ENCODE data around the gene PRIMA1.

The PRIMA1 gene

DNA sequence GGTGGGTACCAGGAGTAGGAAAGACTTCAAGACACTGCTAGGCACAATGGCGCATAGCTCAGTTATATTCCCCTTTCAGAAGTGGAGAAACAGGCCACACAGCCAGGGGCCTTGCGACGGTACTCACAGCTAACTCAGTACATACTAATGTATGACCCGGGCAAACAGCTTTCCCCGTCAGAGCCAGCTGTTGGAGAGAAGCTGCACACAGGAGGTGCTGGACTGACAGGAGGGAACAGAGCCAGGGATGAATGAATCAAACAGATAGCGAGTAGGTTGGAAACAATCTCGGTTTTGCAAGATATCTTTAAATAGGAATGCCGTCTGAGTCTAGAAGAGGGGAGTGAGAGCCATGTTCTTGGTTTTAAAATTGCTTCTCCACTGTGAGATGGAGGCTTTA, 45.5 kb downstream of the PRIMA1 start:
- no peak overlapping the region for H3K4ac ChIP-seq (ENCODE audit: low read depth in 1 of 2, low read length in 2 of 2)
- peaks cover 0 to 20% of the 10 kb centered on the region in 2 experiments for H3K27me3 ChIP-seq (ENCODE audit: control insufficient read depth in 1 of 2, insufficient read depth in 1 of 2, low read length in 2 of 2)
- no peak overlapping the region for H2BK5ac ChIP-seq (ENCODE audit: low read depth, low read length, poor library complexity, severe bottlenecking)
- H2BK12ac ChIP-seq (ENCODE audit: low read length in 2 of 2), result no peak overlapping the region
- no peak overlapping the region for H4K8ac ChIP-seq (ENCODE audit: low read length)
- H3K9ac ChIP-seq (ENCODE audit: low read length), result no peak overlapping the region
- 89% methylated on average over 8 of the region's 8 CpGs for WGBS
- no peak overlapping the region for H3K27ac ChIP-seq (ENCODE audit: low read length, poor library complexity, severe bottlenecking)
- no peaks in the 10 kb centered on the region for H3K36me3 ChIP-seq (ENCODE audit: control insufficient read depth in 1 of 2, insufficient read depth in 2 of 2, low read depth in 1 of 2, low read length in 2 of 2)
- no peaks in the 10 kb centered on the region for H3K9me3 ChIP-seq (ENCODE audit: control insufficient read depth, low read length)
- no peak overlapping the region for H2BK15ac ChIP-seq (ENCODE audit: low read depth, poor library complexity, severe bottlenecking)
- no peak overlapping the region for H2AK5ac ChIP-seq (ENCODE audit: low read length, severe bottlenecking)
- no peak overlapping the region for H3K14ac ChIP-seq (ENCODE audit: low read length in 2 of 2)
- no peaks in the 10 kb centered on the region for H3K4me1 ChIP-seq (ENCODE audit: control insufficient read depth, insufficient read depth, low read depth, low read length)
- H3K79me1 ChIP-seq (replicated peaks; ENCODE audit: low read length, poor library complexity, severe bottlenecking), result no peaks in the 10 kb centered on the region
- no peak overlapping the region for H2BK120ac ChIP-seq (ENCODE audit: low read depth, low read length)
- H3K4me3 ChIP-seq (ENCODE audit: insufficient read depth in 1 of 2, low read depth in 1 of 2, low read length in 2 of 2), result no peak overlapping the region
- no peak overlapping the region for H2AFZ ChIP-seq (ENCODE audit: low read depth, low read length)
- no peak overlapping the region for H3K23ac ChIP-seq (ENCODE audit: low read length in 2 of 2)
- no peak for DNase-seq
- no peak overlapping the region for H3K18ac ChIP-seq (ENCODE audit: low read depth in 1 of 2, low read length in 2 of 2)
- no peak overlapping the region for H3K4me2 ChIP-seq (ENCODE audit: low read length, poor library complexity, severe bottlenecking)
- no peak overlapping the region for H4K91ac ChIP-seq (ENCODE audit: low read length)

DNA sequence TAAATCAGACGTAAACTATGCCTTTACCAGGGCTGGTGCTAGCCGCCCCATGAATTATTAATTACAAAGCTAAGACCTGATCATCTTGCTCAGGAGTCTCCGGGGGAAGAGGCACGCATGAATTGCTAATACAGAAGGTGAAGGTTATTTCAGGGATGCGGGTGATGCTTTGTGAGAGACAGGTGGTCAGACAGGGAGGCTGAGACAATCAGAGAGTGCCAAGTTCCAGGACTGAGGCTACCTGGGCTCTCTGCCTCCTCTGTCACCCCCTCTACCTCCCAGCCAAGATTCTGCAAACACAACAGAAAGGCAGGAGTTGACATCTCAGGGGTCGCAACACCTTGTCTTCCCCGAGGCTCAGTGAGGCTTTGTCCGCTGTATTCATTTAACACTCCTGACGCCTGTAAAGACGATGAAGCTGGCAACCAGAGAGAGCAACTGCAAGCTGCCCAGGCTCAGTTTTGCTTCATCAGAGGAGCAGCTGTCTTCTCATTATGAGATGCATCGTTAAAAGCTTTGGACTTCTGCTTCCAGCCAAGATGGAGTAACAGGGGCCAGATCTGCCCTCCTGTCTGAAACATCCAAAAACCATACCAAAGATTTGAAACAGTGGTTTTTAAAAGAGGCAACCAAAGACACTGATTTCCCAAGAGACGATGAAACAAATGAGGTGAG, 46.6 kb downstream of the PRIMA1 start:
- no peak overlapping the region for H2BK12ac ChIP-seq (ENCODE audit: low read length in 2 of 2)
- no peak overlapping the region for H3K18ac ChIP-seq (ENCODE audit: low read depth in 1 of 2, low read length in 2 of 2)
- no peak overlapping the region for H3K4me2 ChIP-seq (ENCODE audit: low read length, poor library complexity, severe bottlenecking)
- no peak overlapping the region for H2BK15ac ChIP-seq (ENCODE audit: low read depth, poor library complexity, severe bottlenecking)
- no peaks in the 10 kb centered on the region for H3K4me1 ChIP-seq (ENCODE audit: control insufficient read depth, insufficient read depth, low read depth, low read length)
- H2BK5ac ChIP-seq (ENCODE audit: low read depth, low read length, poor library complexity, severe bottlenecking), result no peak overlapping the region
- H2AK5ac ChIP-seq (ENCODE audit: low read length, severe bottlenecking), result no peak overlapping the region
- no peak overlapping the region for H2BK120ac ChIP-seq (ENCODE audit: low read depth, low read length)
- no peak overlapping the region for H3K23ac ChIP-seq (ENCODE audit: low read length in 2 of 2)
- no peak overlapping the region for H4K8ac ChIP-seq (ENCODE audit: low read length)
- no peak overlapping the region for H3K14ac ChIP-seq (ENCODE audit: low read length in 2 of 2)
- WGBS, result 90% methylated on average over 12 of the region's 12 CpGs
- no peak overlapping the region for H3K9ac ChIP-seq (ENCODE audit: low read length)
- no peak overlapping the region for H3K27ac ChIP-seq (ENCODE audit: low read length, poor library complexity, severe bottlenecking)
- H3K36me3 ChIP-seq (ENCODE audit: control insufficient read depth in 1 of 2, insufficient read depth in 2 of 2, low read depth in 1 of 2, low read length in 2 of 2), result no peaks in the 10 kb centered on the region
- H3K9me3 ChIP-seq (ENCODE audit: control insufficient read depth, low read length), result no peaks in the 10 kb centered on the region
- H3K4me3 ChIP-seq (ENCODE audit: insufficient read depth in 1 of 2, low read depth in 1 of 2, low read length in 2 of 2), result no peak overlapping the region
- no peak overlapping the region for H4K91ac ChIP-seq (ENCODE audit: low read length)
- no peak overlapping the region for H3K4ac ChIP-seq (ENCODE audit: low read depth in 1 of 2, low read length in 2 of 2)
- no peaks in the 10 kb centered on the region for H3K79me1 ChIP-seq (replicated peaks; ENCODE audit: low read length, poor library complexity, severe bottlenecking)
- no peak overlapping the region for H2AFZ ChIP-seq (ENCODE audit: low read depth, low read length)
- no peak for DNase-seq
- H3K27me3 ChIP-seq (ENCODE audit: control insufficient read depth in 1 of 2, insufficient read depth in 1 of 2, low read length in 2 of 2), result peaks cover 0 to 20% of the 10 kb centered on the region in 2 experiments

DNA sequence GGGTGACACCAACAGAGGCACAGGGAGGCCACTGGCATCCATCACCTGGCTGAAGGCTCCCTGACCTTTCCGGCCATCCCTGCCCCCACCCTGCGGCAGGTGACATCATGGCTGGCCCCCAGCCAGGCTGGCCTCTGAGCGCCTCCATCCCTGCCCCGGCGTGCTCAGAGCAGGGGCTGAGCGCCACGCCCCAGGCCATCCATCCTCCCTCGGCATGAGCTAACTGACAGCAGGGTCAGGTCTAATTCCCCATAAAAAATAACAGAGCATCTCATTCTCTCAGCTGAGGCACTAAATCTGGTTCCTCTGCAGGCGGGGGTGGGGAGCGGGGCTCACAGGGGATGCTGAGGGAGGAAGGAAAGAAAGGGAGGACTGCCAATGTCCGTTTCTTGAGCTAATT, 50.7 kb downstream of the PRIMA1 start:
- no peak overlapping the region for H3K4me2 ChIP-seq (ENCODE audit: low read length, poor library complexity, severe bottlenecking)
- no peaks in the 10 kb centered on the region for H3K36me3 ChIP-seq (ENCODE audit: control insufficient read depth in 1 of 2, insufficient read depth in 2 of 2, low read depth in 1 of 2, low read length in 2 of 2)
- WGBS, result 83% methylated on average over 10 of the region's 11 CpGs
- H3K4me3 ChIP-seq (ENCODE audit: insufficient read depth in 1 of 2, low read depth in 1 of 2, low read length in 2 of 2), result no peak overlapping the region
- no peaks in the 10 kb centered on the region for H3K9me3 ChIP-seq (ENCODE audit: control insufficient read depth, low read length)
- H3K14ac ChIP-seq (ENCODE audit: low read length in 2 of 2), result no peak overlapping the region
- no peak overlapping the region for H2BK120ac ChIP-seq (ENCODE audit: low read depth, low read length)
- H3K27me3 ChIP-seq (ENCODE audit: control insufficient read depth in 1 of 2, insufficient read depth in 1 of 2, low read length in 2 of 2), result peaks cover 0 to 22% of the 10 kb centered on the region in 2 experiments
- H2AFZ ChIP-seq (ENCODE audit: low read depth, low read length), result no peak overlapping the region
- no peaks in the 10 kb centered on the region for H3K4me1 ChIP-seq (ENCODE audit: control insufficient read depth, insufficient read depth, low read depth, low read length)
- no peak overlapping the region for H3K18ac ChIP-seq (ENCODE audit: low read depth in 1 of 2, low read length in 2 of 2)
- no peak overlapping the region for H2BK15ac ChIP-seq (ENCODE audit: low read depth, poor library complexity, severe bottlenecking)
- no peaks in the 10 kb centered on the region for H3K79me1 ChIP-seq (replicated peaks; ENCODE audit: low read length, poor library complexity, severe bottlenecking)
- no peak overlapping the region for H3K9ac ChIP-seq (ENCODE audit: low read length)
- no peak for DNase-seq
- no peak overlapping the region for H3K27ac ChIP-seq (ENCODE audit: low read length, poor library complexity, severe bottlenecking)
- no peak overlapping the region for H2AK5ac ChIP-seq (ENCODE audit: low read length, severe bottlenecking)
- no peak overlapping the region for H3K23ac ChIP-seq (ENCODE audit: low read length in 2 of 2)
- no peak overlapping the region for H4K8ac ChIP-seq (ENCODE audit: low read length)
- H2BK12ac ChIP-seq (ENCODE audit: low read length in 2 of 2), result no peak overlapping the region
- H4K91ac ChIP-seq (ENCODE audit: low read length), result no peak overlapping the region
- no peak overlapping the region for H3K4ac ChIP-seq (ENCODE audit: low read depth in 1 of 2, low read length in 2 of 2)
- no peak overlapping the region for H2BK5ac ChIP-seq (ENCODE audit: low read depth, low read length, poor library complexity, severe bottlenecking)

DNA sequence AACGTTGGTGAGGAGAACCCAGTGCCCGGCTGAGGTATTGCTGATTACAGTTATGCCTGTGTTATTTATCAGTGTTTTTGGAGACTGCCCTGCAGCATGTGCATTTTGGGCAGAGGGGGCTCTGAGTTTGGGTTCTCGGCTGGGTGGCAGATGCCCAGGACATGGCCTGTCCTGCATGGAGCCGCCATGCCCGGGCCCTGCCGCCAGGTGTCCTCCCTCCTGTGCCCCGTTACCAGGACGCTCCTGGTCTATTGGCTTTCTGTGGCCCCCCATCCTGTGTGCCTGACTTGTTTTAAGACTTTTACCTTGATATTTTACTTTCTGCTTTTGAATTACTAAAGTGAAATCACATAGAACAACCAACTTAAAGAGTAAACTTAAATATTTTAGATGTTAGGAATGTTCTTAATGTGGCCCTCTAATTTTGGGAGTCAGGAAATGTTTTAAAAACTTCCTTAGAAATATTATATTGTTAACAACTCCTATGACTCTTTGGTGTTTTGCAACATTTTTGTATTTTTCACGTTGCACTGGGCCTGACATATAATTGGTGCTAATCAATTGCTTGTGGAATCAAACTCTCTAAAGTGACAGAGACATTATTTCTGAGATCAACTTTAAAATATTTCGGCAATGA, 51.8 kb downstream of the PRIMA1 start:
- Histone ChIP-seq H3K4me3 (ENCODE audit: insufficient read depth in 1 of 2, low read depth in 1 of 2, low read length in 2 of 2) (no peak overlapping the region), H2BK5ac (ENCODE audit: low read depth, low read length, poor library complexity, severe bottlenecking) (no peak overlapping the region), H3K27me3 (ENCODE audit: control insufficient read depth in 1 of 2, insufficient read depth in 1 of 2, low read length in 2 of 2) (peaks cover 0 to 28% of the 10 kb centered on the region in 2 experiments)

More for the DNA sequence above, 51.8 kb downstream of the PRIMA1 start:
- no peaks in the 10 kb centered on the region for H3K79me1 ChIP-seq (replicated peaks; ENCODE audit: low read length, poor library complexity, severe bottlenecking)
- no peak overlapping the region for H2BK12ac ChIP-seq (ENCODE audit: low read length in 2 of 2)
- no peak overlapping the region for H3K4me2 ChIP-seq (ENCODE audit: low read length, poor library complexity, severe bottlenecking)
- no peak overlapping the region for H2BK15ac ChIP-seq (ENCODE audit: low read depth, poor library complexity, severe bottlenecking)
- no peak overlapping the region for H3K9ac ChIP-seq (ENCODE audit: low read length)
- WGBS, result 84% methylated on average over 7 of the region's 10 CpGs
- H3K14ac ChIP-seq (ENCODE audit: low read length in 2 of 2), result no peak overlapping the region
- H3K4me1 ChIP-seq (ENCODE audit: control insufficient read depth, insufficient read depth, low read depth, low read length), result no peaks in the 10 kb centered on the region
- no peak overlapping the region for H3K18ac ChIP-seq (ENCODE audit: low read depth in 1 of 2, low read length in 2 of 2)
- no peak overlapping the region for H4K91ac ChIP-seq (ENCODE audit: low read length)
- H3K9me3 ChIP-seq (ENCODE audit: control insufficient read depth, low read length), result no peaks in the 10 kb centered on the region
- DNase-seq, result no peak
- H2AK5ac ChIP-seq (ENCODE audit: low read length, severe bottlenecking), result no peak overlapping the region
- no peak overlapping the region for H2AFZ ChIP-seq (ENCODE audit: low read depth, low read length)
- H4K8ac ChIP-seq (ENCODE audit: low read length), result no peak overlapping the region
- H2BK120ac ChIP-seq (ENCODE audit: low read depth, low read length), result no peak overlapping the region
- H3K23ac ChIP-seq (ENCODE audit: low read length in 2 of 2), result no peak overlapping the region
- no peak overlapping the region for H3K27ac ChIP-seq (ENCODE audit: low read length, poor library complexity, severe bottlenecking)
- no peaks in the 10 kb centered on the region for H3K36me3 ChIP-seq (ENCODE audit: control insufficient read depth in 1 of 2, insufficient read depth in 2 of 2, low read depth in 1 of 2, low read length in 2 of 2)
- no peak overlapping the region for H3K4ac ChIP-seq (ENCODE audit: low read depth in 1 of 2, low read length in 2 of 2)

All from mesenchymal stem cell (in vitro differentiated cells and primary cell).